H1 (cell line): Measurements from ENCODE around the gene LIPA. TPM values are rescaled to one million over a fixed set of nuclear protein-coding genes. Genes with fewer than 3 reads are reported as not detected.
"Not testable (repeated sequence)": the region's sequence is repeated elsewhere in the genome, so short reads cannot be mapped to it uniquely, and the experiment has no call there.

Experiments
- CTCF ChIA-PET: fragments of 300-600 bp; sonication (Branson Sonifier 250); formaldehyde crosslinking; loops from one replicate; lab custom pipeline; 2021; ENCODE audit not compliant: partially characterized antibody; lab: Charles Lee
- POLR2A ChIA-PET: fragments of 300-600 bp; sonication (Branson Sonifier 250); formaldehyde crosslinking; loops from one replicate; lab custom pipeline; 2021; ENCODE audit warnings: inconsistent platforms; ENCODE audit not compliant: partially characterized antibody; lab: Charles Lee
- DNase-seq, 2 experiments: peaks; one replicate each; pipeline versions ENCODE4 v3.0.0 to v3.0.0-alpha.2; 2010 to 2022; ENCODE audit warnings: low spot score in 2 of 2, low read depth in 1 of 2, mixed read lengths in 1 of 2
- FAIRE-seq: peaks from 2 replicates; lab custom pipeline; 2011; peaks lifted over from hg19 to GRCh38; lab: Jason Lieb, UNC
- H2AFZ ChIP-seq: 2 replicates; pipeline ENCODE4 v1.8.1; 2012; ENCODE audit warnings: low read length, inconsistent platforms
- H2AK5ac ChIP-seq: 2 replicates; pipeline ENCODE4 v1.6.1; 2013; ENCODE audit warnings: low read depth, low read length
- H2BK120ac ChIP-seq: replicated peaks from 2 replicates; pipeline ENCODE3; 2013; ENCODE audit warnings: low read depth, low read length, inconsistent platforms
- H2BK12ac ChIP-seq: 2 replicates; pipeline ENCODE4 v1.6.1; 2013; ENCODE audit warnings: low read depth, low read length
- H2BK15ac ChIP-seq: 2 replicates; pipeline ENCODE4 v1.6.1; 2013; ENCODE audit warnings: low read length
- H2BK20ac ChIP-seq: 2 replicates; pipeline ENCODE4 v1.6.1; 2013; ENCODE audit warnings: low read length
- H2BK5ac ChIP-seq: 2 replicates; pipeline ENCODE4 v1.6.1; 2013; ENCODE audit warnings: low read depth, low read length
- H3K14ac ChIP-seq: 2 replicates; pipeline ENCODE4 v1.6.1; 2013; ENCODE audit warnings: inconsistent platforms; ENCODE audit not compliant: insufficient read length
- H3K18ac ChIP-seq: 2 replicates; pipeline ENCODE4 v1.6.1; 2013; ENCODE audit warnings: low read length; ENCODE audit errors: extremely low read depth
- H3K23ac ChIP-seq: 2 replicates; pipeline ENCODE4 v1.6.1; 2013; ENCODE audit warnings: inconsistent platforms; ENCODE audit not compliant: insufficient read length
- H3K23me2 ChIP-seq: 2 replicates; pipeline ENCODE4 v1.6.1; 2013; ENCODE audit warnings: low read depth, low read length
- H3K27ac ChIP-seq: 2 replicates; pipeline ENCODE4 v1.6.1; 2011; ENCODE audit warnings: low read depth, low read length, inconsistent platforms
- H3K27me3 ChIP-seq, 4 experiments: replicated peaks in 1 of 4; 1 replicate in 1 of 4; 2 replicates in 3 of 4; pipeline versions ENCODE4 v1.6.1 to v1.8.1; 2011 to 2013; ENCODE audit warnings: low read length in 3 of 4, mild to moderate bottlenecking in 3 of 4, inconsistent platforms in 2 of 4, mixed read lengths in 2 of 4, moderate library complexity in 1 of 4; ENCODE audit not compliant: control insufficient read depth in 3 of 4, insufficient read depth in 3 of 4; ENCODE audit errors: extremely low read depth in 1 of 4
- H3K36me3 ChIP-seq, 4 experiments: 2 replicates each; pipeline versions ENCODE4 v1.6.1 to v1.8.1; 2011 to 2013; ENCODE audit warnings: mild to moderate bottlenecking in 4 of 4, low read length in 3 of 4, moderate library complexity in 2 of 4, control low read depth in 1 of 4, inconsistent platforms in 1 of 4; ENCODE audit not compliant: insufficient read depth in 4 of 4, control insufficient read depth in 2 of 4
- H3K4ac ChIP-seq: replicated peaks from 2 replicates; pipeline ENCODE3; 2013; ENCODE audit warnings: low read length, low read depth, mixed read lengths, inconsistent platforms; ENCODE audit not compliant: insufficient read length
- H3K4me1 ChIP-seq, 4 experiments: replicated peaks in 1 of 4; 1 replicate in 1 of 4; 2 replicates in 3 of 4; pipeline versions ENCODE4 v1.6.1 to v1.8.1; 2011 to 2013; ENCODE audit warnings: low read length in 3 of 4, inconsistent platforms in 2 of 4, mixed read lengths in 1 of 4; ENCODE audit not compliant: insufficient read depth in 4 of 4, control insufficient read depth in 3 of 4
- H3K4me2 ChIP-seq, 2 experiments: 2 replicates each; pipeline versions ENCODE4 v1.6.1 to v1.8.1; 2011 to 2013; ENCODE audit warnings: low read depth in 2 of 2, low read length in 2 of 2, control low read depth in 1 of 2, inconsistent platforms in 1 of 2, mild to moderate bottlenecking in 1 of 2; ENCODE audit not compliant: insufficient read depth in 1 of 2
- H3K4me3 ChIP-seq, 4 experiments: fragments of 200-600, 300-600 bp in 1 of 4; sonication (generic), shearing (Covaris generic), sonication (Bioruptor Twin) in 1 of 4; 2 replicates each; pipeline versions ENCODE4 v1.5.1 to v1.8.1; 2011 to 2016; ENCODE audit warnings: low read length in 4 of 4, low read depth in 3 of 4, control low read depth in 2 of 4, inconsistent platforms in 2 of 4, mild to moderate bottlenecking in 2 of 4, mixed read lengths in 1 of 4, moderate library complexity in 1 of 4; ENCODE audit not compliant: insufficient read depth in 2 of 4; ENCODE audit errors: extremely low read depth in 1 of 4
- H3K56ac ChIP-seq: replicated peaks from 2 replicates; pipeline ENCODE3; 2013; ENCODE audit warnings: low read depth, mild to moderate bottlenecking, mixed read lengths, low read length, inconsistent platforms; ENCODE audit not compliant: insufficient read length
- H3K79me1 ChIP-seq: 2 replicates; pipeline ENCODE4 v1.6.1; 2013; ENCODE audit warnings: low read depth, low read length, control low read depth
- H3K79me2 ChIP-seq, 2 experiments: 2 replicates each; pipeline versions ENCODE4 v1.6.1 to v1.8.1; 2012 to 2013; ENCODE audit warnings: low read length in 2 of 2, mild to moderate bottlenecking in 2 of 2, inconsistent platforms in 1 of 2; ENCODE audit not compliant: insufficient read depth in 2 of 2, control insufficient read depth in 1 of 2
- H3K9ac ChIP-seq, 4 experiments: replicated peaks in 1 of 4; 1 replicate in 1 of 4; 2 replicates in 3 of 4; pipeline versions ENCODE4 v1.6.1 to v1.8.1; 2011 to 2013; ENCODE audit warnings: low read depth in 3 of 4, low read length in 3 of 4, control low read depth in 2 of 4, mild to moderate bottlenecking in 2 of 4, moderate library complexity in 2 of 4, inconsistent platforms in 1 of 4; ENCODE audit errors: extremely low read depth in 1 of 4
- H3K9me3 ChIP-seq, 2 experiments: 2 replicates each; pipeline versions ENCODE4 v1.6.1 to v1.8.1; 2012 to 2013; ENCODE audit warnings: mild to moderate bottlenecking in 2 of 2, moderate library complexity in 2 of 2, control low read depth in 1 of 2, inconsistent platforms in 1 of 2, low read depth in 1 of 2, low read length in 1 of 2, mixed read lengths in 1 of 2; ENCODE audit not compliant: insufficient read depth in 2 of 2
- H4K20me1 ChIP-seq, 2 experiments: replicated peaks in 1 of 2; 2 replicates each; pipeline versions ENCODE3 to v1.8.1; 2011 to 2013; ENCODE audit warnings: inconsistent platforms in 2 of 2, low read length in 2 of 2, mild to moderate bottlenecking in 1 of 2; ENCODE audit not compliant: insufficient read depth in 2 of 2, control insufficient read depth in 1 of 2
- H4K5ac ChIP-seq: 2 replicates; pipeline ENCODE4 v1.6.1; 2013; ENCODE audit warnings: low read length, low read depth, mixed read lengths, inconsistent platforms; ENCODE audit not compliant: insufficient read length
- H4K8ac ChIP-seq: 2 replicates; pipeline ENCODE4 v1.8.0; 2013; ENCODE audit warnings: mild to moderate bottlenecking, moderate library complexity, low read length, inconsistent platforms; ENCODE audit not compliant: insufficient read depth; ENCODE audit errors: extremely low read depth
- H4K91ac ChIP-seq: replicated peaks from 2 replicates; pipeline ENCODE3; 2013; ENCODE audit warnings: low read length, mixed read lengths, inconsistent platforms; ENCODE audit not compliant: insufficient read length
- FOSL1 ChIP-seq: IDR thresholded peaks from 2 replicates; pipeline ENCODE4 v1.6.1; 2011; ENCODE audit warnings: mild to moderate bottlenecking, low read depth, low read length, moderate library complexity; ENCODE audit not compliant: insufficient read depth
- HDAC2 ChIP-seq, 2 experiments: fragments of 300-600 bp in 1 of 2; sonication (generic) in 1 of 2; IDR thresholded peaks; 2 replicates each; pipeline ENCODE4 v1.6.1; 2011 to 2012; ENCODE audit warnings: low read depth in 2 of 2, low read length in 2 of 2, mild to moderate bottlenecking in 2 of 2, moderate library complexity in 2 of 2, borderline replicate concordance in 1 of 2, inconsistent platforms in 1 of 2
- NANOG ChIP-seq: IDR thresholded peaks from 2 replicates; pipeline ENCODE4 v1.6.1; 2011; ENCODE audit warnings: low read length, low read depth, mild to moderate bottlenecking, inconsistent platforms; ENCODE audit not compliant: insufficient read depth, poor library complexity, severe bottlenecking
- WGBS, 2 experiments: shearing (Covaris generic) in 1 of 2; methylation state at CpG; one replicate each; pipeline versions ENCODE4 v1.1.6 to v1.1.7; 2013 to 2015; ENCODE audit warnings: low lambda C conversion rate in 2 of 2, mixed read lengths in 2 of 2, inconsistent platforms in 1 of 2, low coverage in 1 of 2, missing lambda C conversion rate in 1 of 2; ENCODE audit not compliant: insufficient replicate concordance in 2 of 2, insufficient coverage in 1 of 2, insufficient read length in 1 of 2; ENCODE audit errors: extremely low coverage in 1 of 2, missing lambda C conversion rate in 1 of 2; 5-methylcytosine and 5-hydroxymethylcytosine counted together
- polyA plus RNA-seq, 7 experiments: library from polyadenylated mRNA; depleted of rRNA in 3 of 7; stranded (reverse) in 5 of 7; unstranded in 2 of 7; fragments of >200 nt in 5 of 7; fragments of 200-250 nt in 2 of 7; gene quantifications; 1 replicate in 5 of 7; 2 replicates in 1 of 7; 4 replicates in 1 of 7; pipeline versions ENCODE4 v1.2.1 to v1.2.3, GENCODE V29; 2011 to 2013; ENCODE audit warnings: missing spikeins in 2 of 7, mixed read lengths in 2 of 7
- total RNA-seq: library from RNA; stranded (reverse); fragmentation: NEBNext Ultra II Directional; extraction: Animal tissue kit (Norgen Biotek cat#: 25700); gene quantifications from 2 replicates; pipeline ENCODE4 v1.2.1, GENCODE V29; 2021

The LIPA gene
- total and polyA plus RNA-seq, 2 of the 8 experiments (the other 6 are each of a cell fraction or from before 2014, with no cell fraction given), result 18.1 to 32.4 TPM

- TF ChIP-seq HDAC2 (IDR thresholded peaks at IDR 0.05; ENCODE audit: borderline replicate concordance in 1 of 2, low read depth in 2 of 2, low read length in 2 of 2) (no peak), NANOG (no peak), FOSL1 (no peak)
These were observed 43.2 kb upstream of the LIPA start (continued) for GRCh38 chr10:89294721-89295239.

DNA sequence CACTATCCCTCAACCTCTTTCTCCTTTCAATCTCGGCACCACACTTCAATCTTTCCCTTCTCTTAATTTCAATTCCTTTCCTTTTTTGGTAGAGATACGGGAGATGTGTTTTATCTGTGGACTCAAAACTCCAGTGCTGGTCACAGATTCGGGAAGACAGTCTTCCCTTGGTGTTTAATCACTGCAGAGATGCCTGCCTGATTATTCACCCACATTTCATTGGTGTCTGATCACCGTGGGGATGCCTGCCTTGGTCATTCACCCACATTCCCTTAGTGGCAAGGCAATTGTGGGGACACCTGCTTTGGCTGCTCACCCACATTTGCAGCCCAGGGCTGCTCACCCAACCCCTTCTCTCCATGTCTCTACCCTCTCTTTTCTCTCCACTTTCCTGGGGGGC is 33.7 kb upstream of the LIPA start:
- H3K4ac ChIP-seq, H4K5ac ChIP-seq, H3K27ac ChIP-seq, H4K91ac ChIP-seq, H3K9ac ChIP-seq, H2AK5ac ChIP-seq, H2BK120ac ChIP-seq, H3K18ac ChIP-seq, H3K4me1 ChIP-seq, H3K4me3 ChIP-seq, H3K23me2 ChIP-seq, H2BK20ac ChIP-seq, H3K23ac ChIP-seq, H2BK5ac ChIP-seq, FAIRE-seq, H3K36me3 ChIP-seq, H3K14ac ChIP-seq, H3K27me3 ChIP-seq, H4K8ac ChIP-seq, H4K20me1 ChIP-seq, CTCF ChIA-PET, H3K79me2 ChIP-seq, H2BK12ac ChIP-seq, DNase-seq, H3K4me2 ChIP-seq, H2AFZ ChIP-seq, H3K56ac ChIP-seq, H2BK15ac ChIP-seq, H3K79me1 ChIP-seq, H3K9me3 ChIP-seq: not testable (repeated sequence)
- WGBS, 2 experiments, result 13 to 100% methylated on average over 1 to 4 of the region's 4 CpGs
- POLR2A ChIA-PET, result interaction anchor here (1.6 kb wide), 1 partner anchor 12 kb away, joined by 5 read pairs; no protein-coding TSS in a partner anchor
